OCI-LY3 (cell line): ENCODE results near the gene XIAP.
"Not testable (repeated sequence)": the region's sequence is repeated elsewhere in the genome, so short reads cannot be mapped to it uniquely, and the experiment has no call there.

Experiments used
- H2AFZ ChIP-seq: fragments of 200-600, 300-600 bp; shearing (Covaris generic); 2 replicates; pipeline ENCODE4 v1.6.0; 2014; ENCODE audit warnings: antibody characterized with exemption, low read depth, low read length
- H3K27ac ChIP-seq: fragments of 200-600, 300-600 bp; sonication (generic); 2 replicates; pipeline ENCODE4 v1.5.1; 2014; ENCODE audit warnings: mild to moderate bottlenecking, low read length, moderate library complexity, mixed read lengths
- H3K27me3 ChIP-seq: fragments of 200-600, 300-600 bp; sonication (generic); 2 replicates; pipeline ENCODE4 v1.6.1; 2014; ENCODE audit warnings: low read depth, low read length, mixed read lengths
- H3K36me3 ChIP-seq: fragments of 200-600, 300-600 bp; sonication (generic); replicated peaks from 2 replicates; pipeline ENCODE3; 2014; ENCODE audit warnings: low read depth, low read length, mixed read lengths
- H3K4me1 ChIP-seq: fragments of 300-600, 200-600 bp; sonication (generic); 2 replicates; pipeline ENCODE4 v1.6.1; 2014; ENCODE audit warnings: low read length, mixed read lengths
- H3K4me2 ChIP-seq: fragments of 200-600, 300-600 bp; sonication (generic); 2 replicates; pipeline ENCODE4 v1.6.1; 2014; ENCODE audit warnings: low read length, mixed read lengths
- H3K4me3 ChIP-seq: fragments of 300-600, 200-600 bp; sonication (generic); 2 replicates; pipeline ENCODE4 v1.5.1; 2014; ENCODE audit warnings: antibody characterized with exemption, mild to moderate bottlenecking, low read length, moderate library complexity
- H3K79me2 ChIP-seq: fragments of 300-600, 200-600 bp; shearing (Covaris generic); 2 replicates; pipeline ENCODE4 v1.6.1; 2014; ENCODE audit warnings: mild to moderate bottlenecking, low read length, mixed read lengths
- H3K9ac ChIP-seq: fragments of 300-600, 200-600 bp; shearing (Covaris generic); 2 replicates; pipeline ENCODE4 v1.6.0; 2014; ENCODE audit warnings: mild to moderate bottlenecking, low read length, moderate library complexity
- H3K9me3 ChIP-seq: fragments of 200-600, 300-600 bp; shearing (Covaris generic); 2 replicates; pipeline ENCODE4 v1.6.1; 2014; ENCODE audit warnings: low read length, mixed read lengths; ENCODE audit not compliant: insufficient read depth
- H4K20me1 ChIP-seq: fragments of 200-600, 300-600 bp; sonication (generic); 2 replicates; pipeline ENCODE4 v1.6.1; 2016; ENCODE audit warnings: low read length, mixed read lengths; ENCODE audit not compliant: insufficient read depth
- EZH2phosphoT487 ChIP-seq: fragments of 200-600 bp; shearing (Covaris generic); IDR thresholded peaks from 2 replicates; pipeline ENCODE4 v1.6.1; 2018; ENCODE audit warnings: antibody characterized with exemption, mixed run types, low read depth
- TF ChIP-seq, protein P1 (sequence below): fragments of 200-600, 300-600 bp; sonication (generic); IDR thresholded peaks from 2 replicates; pipeline ENCODE4 v1.5.1; 2014; ENCODE audit warnings: antibody characterized with exemption, low read length, low read depth

Gene XIAP

GRCh38 chrX:123834116-123834515 lies 25.7 kb upstream of the XIAP start:
- Histone ChIP-seq H3K9me3 (no peaks in the 10 kb centered on the region), H3K4me1 (peaks cover 7% of the 10 kb centered on the region), H3K4me2 (no peak overlapping the region), H3K27me3 (peaks cover 16% of the 10 kb centered on the region), H3K27ac (no peak overlapping the region), H4K20me1 (no peaks in the 10 kb centered on the region), H3K36me3 (no peaks in the 10 kb centered on the region), H3K9ac (no peak overlapping the region), H3K4me3 (no peak overlapping the region), H3K79me2 (no peaks in the 10 kb centered on the region), H2AFZ (no peak overlapping the region)
- TF ChIP-seq EZH2phosphoT487: no peak

DNA sequence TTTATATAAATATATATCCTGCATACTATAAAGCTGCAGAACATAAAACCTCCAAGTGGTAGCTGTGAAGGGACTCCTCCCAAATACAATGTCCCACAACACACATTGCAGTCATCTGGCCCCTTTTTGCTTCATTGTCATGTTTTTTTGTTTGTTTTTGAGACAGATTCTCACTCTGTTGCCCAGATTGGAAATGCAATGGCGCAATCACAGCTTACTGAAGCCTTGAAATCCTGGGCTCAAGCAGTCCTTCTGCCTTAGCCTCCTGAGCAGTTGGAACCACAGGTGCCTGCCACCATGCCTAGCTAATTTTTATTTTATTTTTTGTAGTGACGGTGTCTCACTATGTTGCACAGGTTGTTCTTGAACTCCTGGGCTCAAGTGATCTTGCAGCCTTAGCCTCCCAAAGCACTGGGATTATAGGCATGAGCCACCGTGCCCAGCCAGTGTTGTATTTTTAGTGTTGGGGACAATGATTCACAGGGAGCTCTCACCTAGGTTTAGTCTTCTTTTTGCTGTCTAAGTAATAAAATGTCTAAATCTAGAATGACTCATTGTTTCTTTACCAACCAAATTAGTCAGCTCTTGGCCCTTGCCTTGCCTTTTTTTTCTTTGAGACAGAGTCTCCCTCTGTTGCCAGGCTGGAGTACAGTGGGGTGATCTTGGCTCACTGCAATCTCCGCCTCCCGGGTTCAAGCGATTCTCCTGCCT lies 24.0 kb upstream of the XIAP start:
- H3K9ac ChIP-seq: no peak overlapping the region
- H3K4me1 ChIP-seq: no peaks in the 10 kb centered on the region
- H3K4me3 ChIP-seq: no peak overlapping the region
- H3K9me3 ChIP-seq: no peaks in the 10 kb centered on the region
- H3K27ac ChIP-seq: no peak overlapping the region
- H2AFZ ChIP-seq: no peak overlapping the region
- no peaks in the 10 kb centered on the region for H3K79me2 ChIP-seq
- no peaks in the 10 kb centered on the region for H4K20me1 ChIP-seq
- H3K4me2 ChIP-seq: no peak overlapping the region
- H3K36me3 ChIP-seq: no peaks in the 10 kb centered on the region
- TF ChIP-seq, protein P1, sequence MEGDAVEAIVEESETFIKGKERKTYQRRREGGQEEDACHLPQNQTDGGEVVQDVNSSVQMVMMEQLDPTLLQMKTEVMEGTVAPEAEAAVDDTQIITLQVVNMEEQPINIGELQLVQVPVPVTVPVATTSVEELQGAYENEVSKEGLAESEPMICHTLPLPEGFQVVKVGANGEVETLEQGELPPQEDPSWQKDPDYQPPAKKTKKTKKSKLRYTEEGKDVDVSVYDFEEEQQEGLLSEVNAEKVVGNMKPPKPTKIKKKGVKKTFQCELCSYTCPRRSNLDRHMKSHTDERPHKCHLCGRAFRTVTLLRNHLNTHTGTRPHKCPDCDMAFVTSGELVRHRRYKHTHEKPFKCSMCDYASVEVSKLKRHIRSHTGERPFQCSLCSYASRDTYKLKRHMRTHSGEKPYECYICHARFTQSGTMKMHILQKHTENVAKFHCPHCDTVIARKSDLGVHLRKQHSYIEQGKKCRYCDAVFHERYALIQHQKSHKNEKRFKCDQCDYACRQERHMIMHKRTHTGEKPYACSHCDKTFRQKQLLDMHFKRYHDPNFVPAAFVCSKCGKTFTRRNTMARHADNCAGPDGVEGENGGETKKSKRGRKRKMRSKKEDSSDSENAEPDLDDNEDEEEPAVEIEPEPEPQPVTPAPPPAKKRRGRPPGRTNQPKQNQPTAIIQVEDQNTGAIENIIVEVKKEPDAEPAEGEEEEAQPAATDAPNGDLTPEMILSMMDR: no peak
- TF ChIP-seq EZH2phosphoT487: no peak
- peaks cover 10% of the 10 kb centered on the region for H3K27me3 ChIP-seq

GRCh38 chrX:123845129-123845528 lies 14.7 kb upstream of the XIAP start:
- H3K4me2 ChIP-seq, H3K27me3 ChIP-seq, H2AFZ ChIP-seq, H3K36me3 ChIP-seq, H3K4me1 ChIP-seq, H3K9me3 ChIP-seq, H3K27ac ChIP-seq, H3K4me3 ChIP-seq, H3K79me2 ChIP-seq, H4K20me1 ChIP-seq, H3K9ac ChIP-seq: not testable (repeated sequence)

DNA sequence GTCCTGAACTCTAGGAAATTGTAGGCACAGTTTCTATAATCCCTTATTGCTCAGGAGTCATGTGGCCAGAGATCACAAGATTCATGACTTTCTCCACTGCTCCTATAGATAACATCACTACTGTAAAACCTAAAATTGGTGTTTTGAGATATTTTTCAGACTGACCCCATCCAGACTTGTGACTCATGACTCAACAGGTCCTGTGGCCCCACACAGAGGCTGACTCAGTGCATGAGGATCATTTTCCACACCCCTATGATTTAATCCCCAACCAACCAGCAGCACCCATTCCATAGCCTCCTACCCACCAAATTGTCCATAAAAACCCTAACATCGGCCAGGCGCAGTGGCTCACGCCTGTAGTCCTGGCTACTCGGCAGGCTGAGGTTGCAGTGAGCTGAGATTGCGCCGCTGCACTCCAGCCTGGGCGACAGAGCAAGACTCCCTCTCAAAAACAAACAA lies 13.2 kb upstream of the XIAP start:
- Histone ChIP-seq H4K20me1 (no peaks in the 10 kb centered on the region), H3K27me3 (no peaks in the 10 kb centered on the region), H3K4me3 (no peak overlapping the region), H3K4me1 (no peaks in the 10 kb centered on the region), H2AFZ (no peak overlapping the region), H3K9me3 (no peaks in the 10 kb centered on the region), H3K79me2 (no peaks in the 10 kb centered on the region), H3K27ac (no peak overlapping the region), H3K9ac (no peak overlapping the region), H3K4me2 (no peak overlapping the region), H3K36me3 (no peaks in the 10 kb centered on the region)
- TF ChIP-seq, protein P1: no peak
- TF ChIP-seq EZH2phosphoT487: no peak

- Histone ChIP-seq H3K79me2 (no peaks in the 10 kb centered on the region), H4K20me1 (no peaks in the 10 kb centered on the region)
Measured at GRCh38 chrX:123847056-123847455, 12.8 kb upstream of the XIAP start.

More at GRCh38 chrX:123847056-123847455, 12.8 kb upstream of the XIAP start:
- Histone ChIP-seq H3K4me3 (no peak overlapping the region), H2AFZ (no peak overlapping the region), H3K27me3 (no peaks in the 10 kb centered on the region), H3K9ac (no peak overlapping the region), H3K27ac (no peak overlapping the region), H3K36me3 (no peaks in the 10 kb centered on the region), H3K4me1 (no peaks in the 10 kb centered on the region), H3K4me2 (no peak overlapping the region), H3K9me3 (no peaks in the 10 kb centered on the region)
- TF ChIP-seq, protein P1: no peak
- no peak for TF ChIP-seq EZH2phosphoT487
